ENCODE measurements around the gene DUSP28. TPM values are rescaled to one million over a fixed set of nuclear protein-coding genes. Genes with fewer than 3 reads are reported as not detected.
A peak's percentile ranks its signal among the peaks of the same experiment; 100 is the strongest.

Gene DUSP28
- total RNA-seq, 1 experiment from 2014 or later = 4.9 TPM

DNA sequence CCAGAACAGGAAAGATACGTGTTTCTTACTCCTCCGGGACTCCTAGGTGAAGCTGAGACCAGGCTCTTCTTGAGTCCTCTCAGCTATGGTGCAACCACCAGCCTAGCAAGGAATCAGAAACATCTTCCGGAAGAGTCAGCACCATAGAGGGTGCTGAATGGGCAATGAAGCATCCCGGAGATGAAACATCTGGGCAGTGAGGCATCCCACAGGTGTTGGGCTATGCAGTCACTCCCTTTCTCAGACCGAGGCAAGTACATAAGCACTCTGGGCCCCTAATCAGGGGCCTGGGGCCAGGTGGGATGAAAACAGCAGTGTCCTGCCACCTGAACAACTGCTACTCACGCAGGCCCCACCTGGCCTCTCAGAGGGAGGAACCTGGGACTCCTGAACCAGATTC is 24.9 kb downstream of the DUSP28 start:
- Histone ChIP-seq H3K36me3 (ENCODE audit: insufficient read depth, low read length, poor library complexity, severe bottlenecking) (peaks cover 8% of the 10 kb centered on the region), H3K9me3 (ENCODE audit: low read depth, low read length, poor library complexity, severe bottlenecking) (no peaks in the 10 kb centered on the region), H3K27ac (ENCODE audit: low read depth, low read length, poor library complexity, severe bottlenecking) (peak overlapping the region; percentile 97), H3K27me3 (replicated peaks; ENCODE audit: insufficient read depth, low read depth, low read length, poor library complexity) (no peaks in the 10 kb centered on the region), H3K4me3 (ENCODE audit: low read depth, low read length, poor library complexity, severe bottlenecking) (peak overlapping the region; percentile 96), H3K4me1 (ENCODE audit: insufficient read depth, low read length, poor library complexity, severe bottlenecking) (peaks cover 29% of the 10 kb centered on the region)
- DNase-seq (ENCODE audit: low spot score) = no peak
- intact Hi-C loops (cut with micrococcal nuclease; ENCODE audit: unreplicated experiment) = no loop called here
- ChIA-PET CTCF (interaction anchor here (2.8 kb wide), 1 partner anchor 19 kb away, joined by 14 read pairs; no protein-coding TSS in a partner anchor), POLR2A (ENCODE audit: low non-redundant PET) (no interaction called here)
- no TSS peak for BruUV-seq (replicated peaks)
- TF ChIP-seq, protein P1, sequence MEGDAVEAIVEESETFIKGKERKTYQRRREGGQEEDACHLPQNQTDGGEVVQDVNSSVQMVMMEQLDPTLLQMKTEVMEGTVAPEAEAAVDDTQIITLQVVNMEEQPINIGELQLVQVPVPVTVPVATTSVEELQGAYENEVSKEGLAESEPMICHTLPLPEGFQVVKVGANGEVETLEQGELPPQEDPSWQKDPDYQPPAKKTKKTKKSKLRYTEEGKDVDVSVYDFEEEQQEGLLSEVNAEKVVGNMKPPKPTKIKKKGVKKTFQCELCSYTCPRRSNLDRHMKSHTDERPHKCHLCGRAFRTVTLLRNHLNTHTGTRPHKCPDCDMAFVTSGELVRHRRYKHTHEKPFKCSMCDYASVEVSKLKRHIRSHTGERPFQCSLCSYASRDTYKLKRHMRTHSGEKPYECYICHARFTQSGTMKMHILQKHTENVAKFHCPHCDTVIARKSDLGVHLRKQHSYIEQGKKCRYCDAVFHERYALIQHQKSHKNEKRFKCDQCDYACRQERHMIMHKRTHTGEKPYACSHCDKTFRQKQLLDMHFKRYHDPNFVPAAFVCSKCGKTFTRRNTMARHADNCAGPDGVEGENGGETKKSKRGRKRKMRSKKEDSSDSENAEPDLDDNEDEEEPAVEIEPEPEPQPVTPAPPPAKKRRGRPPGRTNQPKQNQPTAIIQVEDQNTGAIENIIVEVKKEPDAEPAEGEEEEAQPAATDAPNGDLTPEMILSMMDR (conservative IDR thresholded peaks at IDR 0.05; ENCODE audit: low read depth, low read length) = no peak
- TF ChIP-seq EZH2 (IDR thresholded peaks at IDR 0.05; ENCODE audit: borderline replicate concordance, low read depth, low read length, poor library complexity, severe bottlenecking) = no peak

DNA sequence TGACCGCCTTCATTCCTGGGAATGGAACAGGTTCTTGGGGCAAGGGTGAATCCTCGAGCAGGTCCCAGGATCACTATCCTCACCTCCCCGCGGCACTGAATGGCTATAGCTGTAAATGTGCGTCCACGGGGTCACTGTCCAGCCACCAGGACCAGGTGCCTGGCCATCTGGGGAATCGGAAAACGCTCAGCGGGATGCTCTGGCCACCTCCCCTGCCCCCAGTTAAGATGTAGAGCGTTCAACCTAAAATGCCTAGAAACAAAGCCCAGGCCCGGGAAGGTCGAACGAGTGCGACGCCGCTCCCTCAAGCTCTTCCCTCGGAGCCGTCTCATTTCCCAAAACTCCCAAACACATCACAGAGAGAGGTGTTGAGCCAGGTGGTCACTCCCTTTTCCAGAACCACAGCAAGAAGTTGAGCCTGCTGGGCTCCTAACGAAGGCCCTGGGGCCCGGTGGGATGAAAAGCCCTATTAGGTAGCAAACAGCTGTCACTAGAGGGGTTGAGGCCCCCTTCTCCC is 25.6 kb downstream of the DUSP28 start:
- Histone ChIP-seq H3K4me3 (ENCODE audit: low read depth, low read length, poor library complexity, severe bottlenecking) (peak overlapping the region; percentile 96), H3K27ac (ENCODE audit: low read depth, low read length, poor library complexity, severe bottlenecking) (peak overlapping the region; percentile 97), H3K27me3 (replicated peaks; ENCODE audit: insufficient read depth, low read depth, low read length, poor library complexity) (no peaks in the 10 kb centered on the region), H3K4me1 (ENCODE audit: insufficient read depth, low read length, poor library complexity, severe bottlenecking) (peaks cover 29% of the 10 kb centered on the region), H3K9me3 (ENCODE audit: low read depth, low read length, poor library complexity, severe bottlenecking) (no peaks in the 10 kb centered on the region), H3K36me3 (ENCODE audit: insufficient read depth, low read length, poor library complexity, severe bottlenecking) (peaks cover 8% of the 10 kb centered on the region)
- no peak for DNase-seq (ENCODE audit: low spot score)
- ChIA-PET POLR2A (ENCODE audit: low non-redundant PET) (interaction anchor here (0.5 kb wide), 1 partner anchor 23 kb away, joined by 5 read pairs; no protein-coding TSS in a partner anchor), CTCF (interaction anchor here (2.8 kb wide), 1 partner anchor 20 kb away, joined by 14 read pairs; no protein-coding TSS in a partner anchor)
- TSS peak; percentile 73 for BruUV-seq (replicated peaks)
- TF ChIP-seq, protein P1 (conservative IDR thresholded peaks at IDR 0.05; ENCODE audit: low read depth, low read length) = no peak
- no peak for TF ChIP-seq EZH2 (IDR thresholded peaks at IDR 0.05; ENCODE audit: borderline replicate concordance, low read depth, low read length, poor library complexity, severe bottlenecking)
- intact Hi-C loops (cut with micrococcal nuclease; ENCODE audit: unreplicated experiment) = loop anchor here (1.0 kb wide), 1 partner anchor 19 kb away; no protein-coding TSS in a partner anchor

GRCh38 chr2:240586198-240586918 is 26.2 kb downstream of the DUSP28 start, which contains the start of gene CAPN10:
Gene CAPN10, plus strand, starts transcription at chr2:240586734. Its CDS starts 178 bp downstream, at chr2:240586912.
- Histone ChIP-seq H3K4me3 (ENCODE audit: low read depth, low read length, poor library complexity, severe bottlenecking) (peak within 1 kb of the TSS; percentile 96), H3K27me3 (replicated peaks; ENCODE audit: insufficient read depth, low read depth, low read length, poor library complexity) (no peaks in the 10 kb centered on the region), H3K36me3 (ENCODE audit: insufficient read depth, low read length, poor library complexity, severe bottlenecking) (peaks cover 8% of the 10 kb centered on the region), H3K27ac (ENCODE audit: low read depth, low read length, poor library complexity, severe bottlenecking) (peak within 1 kb of the TSS; percentile 97), H3K9me3 (ENCODE audit: low read depth, low read length, poor library complexity, severe bottlenecking) (no peaks in the 10 kb centered on the region), H3K4me1 (ENCODE audit: insufficient read depth, low read length, poor library complexity, severe bottlenecking) (peaks cover 29% of the 10 kb centered on the region)
- CTCF ChIA-PET = interaction anchor here (2.8 kb wide), 1 partner anchor 20 kb away, joined by 14 read pairs; no protein-coding TSS in a partner anchor
- BruUV-seq (replicated peaks) = no TSS peak
- intact Hi-C loops (cut with micrococcal nuclease; ENCODE audit: unreplicated experiment) = loop anchor here (1.0 kb wide), 1 partner anchor 20 kb away; no protein-coding TSS in a partner anchor
- TF ChIP-seq EZH2 (IDR thresholded peaks at IDR 0.05; ENCODE audit: borderline replicate concordance, low read depth, low read length, poor library complexity, severe bottlenecking) = no peak
- TF ChIP-seq, protein P1 (conservative IDR thresholded peaks at IDR 0.05; ENCODE audit: low read depth, low read length) = no peak
- POLR2A ChIA-PET (ENCODE audit: low non-redundant PET) = interaction anchor here (0.5 to 0.7 kb wide), 2 partner anchors 23 to 863 kb away, joined by 4 to 5 read pairs; no protein-coding TSS in a partner anchor
- peak; percentile 98 for DNase-seq (ENCODE audit: low spot score)

Data from A673 (cell line).